ENCODE measurements around the gene SMCO1.

- no peak for TF ChIP-seq CTCF (IDR thresholded peaks at IDR 0.05)
- TF ChIP-seq POLR2A (IDR thresholded peaks at IDR 0.05): no peak
Observed at GRCh38 chr3:196463478-196463756, 51.7 kb downstream of the SMCO1 start.

Data from esophagus squamous epithelium (tissue), 4 donors.